ENCODE results near the gene THY1.

GRCh38 chr11:119371067-119371601 is 51.8 kb downstream of the THY1 start:
- TF ChIP-seq NFIC (IDR thresholded peaks at IDR 0.05) (no peak), CEBPB (IDR thresholded peaks at IDR 0.05) (no peak), USF1 (IDR thresholded peaks at IDR 0.05) (no peak), EGR1 (IDR thresholded peaks at IDR 0.05) (no peak), ZBTB7A (IDR thresholded peaks at IDR 0.05; ENCODE audit: low read depth) (no peak), MAX (IDR thresholded peaks at IDR 0.05) (no peak), EP300 (IDR thresholded peaks at IDR 0.05; ENCODE audit: borderline replicate concordance) (no peak)
- TF ChIP-seq, protein P1, sequence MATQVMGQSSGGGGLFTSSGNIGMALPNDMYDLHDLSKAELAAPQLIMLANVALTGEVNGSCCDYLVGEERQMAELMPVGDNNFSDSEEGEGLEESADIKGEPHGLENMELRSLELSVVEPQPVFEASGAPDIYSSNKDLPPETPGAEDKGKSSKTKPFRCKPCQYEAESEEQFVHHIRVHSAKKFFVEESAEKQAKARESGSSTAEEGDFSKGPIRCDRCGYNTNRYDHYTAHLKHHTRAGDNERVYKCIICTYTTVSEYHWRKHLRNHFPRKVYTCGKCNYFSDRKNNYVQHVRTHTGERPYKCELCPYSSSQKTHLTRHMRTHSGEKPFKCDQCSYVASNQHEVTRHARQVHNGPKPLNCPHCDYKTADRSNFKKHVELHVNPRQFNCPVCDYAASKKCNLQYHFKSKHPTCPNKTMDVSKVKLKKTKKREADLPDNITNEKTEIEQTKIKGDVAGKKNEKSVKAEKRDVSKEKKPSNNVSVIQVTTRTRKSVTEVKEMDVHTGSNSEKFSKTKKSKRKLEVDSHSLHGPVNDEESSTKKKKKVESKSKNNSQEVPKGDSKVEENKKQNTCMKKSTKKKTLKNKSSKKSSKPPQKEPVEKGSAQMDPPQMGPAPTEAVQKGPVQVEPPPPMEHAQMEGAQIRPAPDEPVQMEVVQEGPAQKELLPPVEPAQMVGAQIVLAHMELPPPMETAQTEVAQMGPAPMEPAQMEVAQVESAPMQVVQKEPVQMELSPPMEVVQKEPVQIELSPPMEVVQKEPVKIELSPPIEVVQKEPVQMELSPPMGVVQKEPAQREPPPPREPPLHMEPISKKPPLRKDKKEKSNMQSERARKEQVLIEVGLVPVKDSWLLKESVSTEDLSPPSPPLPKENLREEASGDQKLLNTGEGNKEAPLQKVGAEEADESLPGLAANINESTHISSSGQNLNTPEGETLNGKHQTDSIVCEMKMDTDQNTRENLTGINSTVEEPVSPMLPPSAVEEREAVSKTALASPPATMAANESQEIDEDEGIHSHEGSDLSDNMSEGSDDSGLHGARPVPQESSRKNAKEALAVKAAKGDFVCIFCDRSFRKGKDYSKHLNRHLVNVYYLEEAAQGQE (IDR thresholded peaks at IDR 0.05; ENCODE audit: low read depth): no peak
